Measurements from ENCODE around the gene FCSK.

Gene FCSK

DNA sequence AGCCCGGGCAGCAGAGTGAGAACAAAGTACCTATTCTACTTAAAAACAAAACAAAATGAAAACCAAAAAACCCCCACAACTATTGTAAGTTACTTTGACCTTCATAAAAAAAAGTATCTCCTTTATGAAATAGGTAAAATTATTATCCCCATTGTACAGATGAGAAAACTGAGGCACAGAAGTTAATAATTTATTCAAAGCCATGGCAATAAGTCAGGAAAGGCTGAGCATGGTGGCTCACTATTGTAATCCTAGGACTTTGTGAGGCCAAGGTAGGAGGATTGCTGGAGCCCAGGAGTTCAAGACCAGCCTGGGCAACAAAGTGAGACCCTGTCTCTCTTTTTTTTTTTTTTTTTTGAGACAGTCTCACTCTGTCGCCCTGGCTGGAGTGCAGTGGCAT lies 30.5 kb downstream of the FCSK start:
- no peak for DNase-seq (ENCODE audit: extremely low spot score)
- TF ChIP-seq, protein P1, sequence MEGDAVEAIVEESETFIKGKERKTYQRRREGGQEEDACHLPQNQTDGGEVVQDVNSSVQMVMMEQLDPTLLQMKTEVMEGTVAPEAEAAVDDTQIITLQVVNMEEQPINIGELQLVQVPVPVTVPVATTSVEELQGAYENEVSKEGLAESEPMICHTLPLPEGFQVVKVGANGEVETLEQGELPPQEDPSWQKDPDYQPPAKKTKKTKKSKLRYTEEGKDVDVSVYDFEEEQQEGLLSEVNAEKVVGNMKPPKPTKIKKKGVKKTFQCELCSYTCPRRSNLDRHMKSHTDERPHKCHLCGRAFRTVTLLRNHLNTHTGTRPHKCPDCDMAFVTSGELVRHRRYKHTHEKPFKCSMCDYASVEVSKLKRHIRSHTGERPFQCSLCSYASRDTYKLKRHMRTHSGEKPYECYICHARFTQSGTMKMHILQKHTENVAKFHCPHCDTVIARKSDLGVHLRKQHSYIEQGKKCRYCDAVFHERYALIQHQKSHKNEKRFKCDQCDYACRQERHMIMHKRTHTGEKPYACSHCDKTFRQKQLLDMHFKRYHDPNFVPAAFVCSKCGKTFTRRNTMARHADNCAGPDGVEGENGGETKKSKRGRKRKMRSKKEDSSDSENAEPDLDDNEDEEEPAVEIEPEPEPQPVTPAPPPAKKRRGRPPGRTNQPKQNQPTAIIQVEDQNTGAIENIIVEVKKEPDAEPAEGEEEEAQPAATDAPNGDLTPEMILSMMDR (IDR thresholded peaks at IDR 0.05; ENCODE audit: control extremely low read depth, extremely low read depth, low read depth, missing control alignments) = no peak
- POLR2A ChIA-PET = no interaction called here
- CTCF ChIA-PET = interaction anchor here (1.4 to 2.0 kb wide), 2 partner anchors 11 to 31 kb away, joined by 5 to 14 read pairs; partner anchors contain the start of gene FCSK

DNA sequence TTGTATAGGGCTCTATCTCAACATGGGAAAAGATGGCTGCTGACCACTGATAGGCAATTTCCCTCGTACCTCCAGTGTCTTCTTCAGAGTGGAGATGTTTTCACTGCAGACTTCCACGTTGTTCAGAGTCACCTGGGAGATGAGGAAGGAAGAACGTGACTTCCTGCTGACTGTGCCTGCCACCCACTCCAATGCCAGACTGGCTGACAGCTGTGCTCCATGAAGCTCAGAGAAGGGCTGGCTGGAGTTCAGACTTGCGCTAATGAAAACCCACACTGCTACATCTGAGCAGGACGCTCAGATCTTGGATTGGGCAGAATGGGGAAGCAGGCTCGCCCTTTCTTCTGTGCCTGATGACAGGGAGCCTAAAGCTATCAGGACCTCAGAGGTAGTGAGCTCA lies 35.9 kb downstream of the FCSK start:
- TF ChIP-seq, protein P1 (IDR thresholded peaks at IDR 0.05; ENCODE audit: control extremely low read depth, extremely low read depth, low read depth, missing control alignments) = no peak
- ChIA-PET POLR2A (interaction anchor here (1.3 kb wide), 1 partner anchor 86 kb away, joined by 5 read pairs; no protein-coding TSS in a partner anchor), CTCF (interaction anchor here (1.0 kb wide), 2 partner anchors 20 to 248 kb away, joined by 3 to 5 read pairs; no protein-coding TSS in a partner anchor)
- DNase-seq (ENCODE audit: extremely low spot score) = no peak

DNA sequence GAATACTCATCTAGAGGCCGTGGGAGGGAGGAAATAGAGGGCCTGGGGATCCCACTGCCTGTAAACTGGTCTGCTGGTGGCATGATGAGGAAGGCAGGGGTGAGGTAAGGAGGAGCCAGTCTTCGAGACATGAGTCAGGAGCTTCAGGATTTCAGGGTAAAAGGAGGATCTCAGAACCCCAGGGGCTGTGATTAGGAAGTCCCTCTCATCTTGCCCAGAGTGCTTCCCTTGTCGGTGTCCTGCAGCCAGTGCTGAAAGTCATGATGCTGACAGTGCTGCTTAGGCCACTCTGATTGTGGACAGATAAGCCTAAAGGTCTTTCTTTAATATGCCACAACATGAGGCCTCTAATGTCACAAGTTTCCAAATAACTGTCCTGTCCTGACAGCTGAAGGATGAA lies 39.4 kb downstream of the FCSK start:
- no peak for DNase-seq (ENCODE audit: extremely low spot score)
- TF ChIP-seq, protein P1 (IDR thresholded peaks at IDR 0.05; ENCODE audit: control extremely low read depth, extremely low read depth, low read depth, missing control alignments) = no peak
- CTCF ChIA-PET = no interaction called here
- POLR2A ChIA-PET = interaction anchor here (0.5 kb wide), 1 partner anchor 134 kb away, joined by 7 read pairs; no protein-coding TSS in a partner anchor

DNA sequence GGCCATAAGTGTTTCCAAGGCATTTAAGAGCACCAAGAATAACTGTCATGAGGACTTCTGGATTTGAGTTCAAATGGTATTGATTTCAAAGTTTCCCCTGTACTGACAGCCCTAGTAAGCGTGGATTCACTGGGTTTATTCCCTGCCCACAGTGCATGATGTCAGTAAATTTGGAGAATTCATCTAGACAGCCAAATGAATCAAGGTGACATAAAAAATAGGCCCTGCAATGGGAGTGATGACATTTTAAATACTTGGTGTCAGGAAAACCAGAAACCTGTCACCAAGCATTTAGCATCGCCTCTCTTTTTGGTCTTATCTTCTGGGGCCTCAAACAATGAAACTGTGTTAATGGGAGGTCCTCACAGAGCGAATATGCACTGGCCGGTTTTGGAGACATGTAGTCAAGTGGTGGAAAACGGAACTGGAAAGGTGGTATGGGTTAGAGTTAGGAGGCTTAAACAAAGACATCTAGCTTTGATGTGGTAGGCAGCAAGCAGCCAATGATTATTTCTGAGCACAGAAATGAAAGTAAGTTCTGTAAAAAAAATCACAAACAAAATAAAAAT lies 39.9 kb downstream of the FCSK start:
- ChIA-PET CTCF (interaction anchor here (3.4 kb wide), 1 partner anchor 10 kb away, joined by 14 read pairs; no protein-coding TSS in a partner anchor), POLR2A (no interaction called here)
- TF ChIP-seq, protein P1 (IDR thresholded peaks at IDR 0.05; ENCODE audit: control extremely low read depth, extremely low read depth, low read depth, missing control alignments) = no peak

DNA sequence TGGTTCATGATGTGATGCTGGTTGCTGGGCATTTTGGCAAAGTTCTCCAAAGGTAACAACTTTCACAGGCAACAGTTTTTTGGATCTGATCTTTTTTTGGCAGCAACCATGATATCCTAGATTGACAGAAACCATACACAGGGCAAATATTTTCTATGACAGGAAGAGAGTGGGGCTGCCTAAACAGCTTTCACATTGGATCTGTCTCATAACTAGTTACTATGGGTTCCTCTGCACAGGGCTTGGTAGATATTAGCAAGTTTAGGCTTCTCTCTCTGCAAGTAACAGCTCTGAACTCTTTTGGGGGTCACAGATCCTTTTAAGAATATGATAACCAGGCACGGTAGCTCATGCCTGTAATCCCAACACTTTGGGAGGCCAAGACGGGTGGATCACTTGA lies 40.4 kb downstream of the FCSK start:
- ChIA-PET CTCF (interaction anchor here (3.4 kb wide), 1 partner anchor 11 kb away, joined by 14 read pairs; no protein-coding TSS in a partner anchor), POLR2A (no interaction called here)
- TF ChIP-seq, protein P1 (IDR thresholded peaks at IDR 0.05; ENCODE audit: control extremely low read depth, extremely low read depth, low read depth, missing control alignments) = no peak
- no peak for DNase-seq (ENCODE audit: extremely low spot score)

More for the DNA sequence above, 39.9 kb downstream of the FCSK start:
- no peak for DNase-seq (ENCODE audit: extremely low spot score)

DNA sequence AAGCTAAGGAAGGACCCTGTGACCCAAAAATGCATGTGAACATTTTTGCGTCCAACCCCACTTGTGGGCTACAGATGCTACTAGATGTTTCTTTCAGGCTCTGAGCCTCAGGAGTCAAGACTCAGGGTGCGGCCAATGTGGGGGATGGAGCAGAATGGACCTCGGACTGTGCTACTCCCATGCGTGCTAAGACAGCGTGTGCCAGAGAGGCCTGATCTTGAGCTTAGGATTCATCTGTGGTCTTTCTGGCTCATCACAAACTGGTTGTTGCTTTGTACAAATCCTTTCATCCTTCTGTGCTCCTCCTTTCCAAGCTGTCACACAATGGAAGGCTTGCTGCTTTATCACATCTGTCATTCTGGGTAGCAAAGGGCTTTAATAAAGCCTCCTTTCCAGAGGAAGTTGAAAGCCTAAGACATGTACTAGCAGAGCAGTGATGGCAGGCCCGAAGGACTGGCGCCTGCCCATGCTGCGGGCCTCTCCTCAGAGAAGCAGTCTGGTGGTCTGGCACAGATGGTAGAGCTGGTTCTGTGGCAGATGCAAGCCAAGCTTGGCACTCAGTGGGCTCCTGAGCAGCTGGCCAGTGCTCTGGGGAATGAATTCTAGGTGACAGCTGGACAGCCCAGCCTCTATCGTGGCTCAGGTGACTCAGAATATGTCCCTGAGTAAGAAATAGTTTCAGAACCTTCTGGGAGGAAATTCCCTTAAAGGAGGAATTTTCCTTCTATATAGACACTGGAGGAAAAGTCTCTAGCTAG lies 41.2 kb downstream of the FCSK start:
- TF ChIP-seq, protein P1 (IDR thresholded peaks at IDR 0.05; ENCODE audit: control extremely low read depth, extremely low read depth, low read depth, missing control alignments) = no peak
- ChIA-PET CTCF (interaction anchor here (1.0 to 3.4 kb wide), 2 partner anchors 12 to 157 kb away, joined by 3 to 14 read pairs; no protein-coding TSS in a partner anchor), POLR2A (no interaction called here)
- DNase-seq (ENCODE audit: extremely low spot score) = no peak
